ENCODE results near the gene EML6. TPM values are rescaled to one million over a fixed set of nuclear protein-coding genes. Genes with fewer than 3 reads are reported as not detected.

The EML6 gene
- total RNA-seq, 1 donor from 2014 or later = 2.5 TPM

- H3K27ac ChIP-seq = no peak overlapping the region
- H3K4me1 ChIP-seq = peaks cover 15% of the 10 kb centered on the region
- H3K27me3 ChIP-seq (ENCODE audit: low read depth) = no peaks in the 10 kb centered on the region
- intact Hi-C loops (cut with DNase I) = no loop called here
- DNase-seq (no peak), ATAC-seq (no peak)
- H3K4me3 ChIP-seq = no peak overlapping the region
- TF ChIP-seq CTCF (IDR thresholded peaks at IDR 0.05) = no peak
- peaks cover 11% of the 10 kb centered on the region for H3K36me3 ChIP-seq
- H3K9me3 ChIP-seq = no peaks in the 10 kb centered on the region
Measured at GRCh38 chr2:54965425-54965824, 242.0 kb downstream of the EML6 start.

- intact Hi-C loops (cut with DNase I) = no loop called here
- DNase-seq (no peak), ATAC-seq (no peak)
- H3K27ac ChIP-seq = no peak overlapping the region
- H3K36me3 ChIP-seq = peaks cover 18% of the 10 kb centered on the region
- H3K4me1 ChIP-seq = peaks cover 15% of the 10 kb centered on the region
- H3K4me3 ChIP-seq = no peak overlapping the region
- H3K27me3 ChIP-seq (ENCODE audit: low read depth) = no peaks in the 10 kb centered on the region
- no peak for TF ChIP-seq CTCF (IDR thresholded peaks at IDR 0.05)
- no peaks in the 10 kb centered on the region for H3K9me3 ChIP-seq
Measured at GRCh38 chr2:54966165-54966832, 242.8 kb downstream of the EML6 start.

GRCh38 chr2:54966837-54967236 is 243.4 kb downstream of the EML6 start:
- H3K4me3 ChIP-seq = no peak overlapping the region
- H3K27ac ChIP-seq = no peak overlapping the region
- peaks cover 24% of the 10 kb centered on the region for H3K36me3 ChIP-seq
- ATAC-seq (no peak), DNase-seq (no peak)
- H3K4me1 ChIP-seq = peaks cover 15% of the 10 kb centered on the region
- TF ChIP-seq CTCF (IDR thresholded peaks at IDR 0.05) = no peak
- intact Hi-C loops (cut with DNase I) = no loop called here
- H3K27me3 ChIP-seq (ENCODE audit: low read depth) = no peaks in the 10 kb centered on the region
- H3K9me3 ChIP-seq = no peaks in the 10 kb centered on the region

GRCh38 chr2:54967269-54967668 is 243.8 kb downstream of the EML6 start:
- ATAC-seq = no peak
- TF ChIP-seq CTCF (IDR thresholded peaks at IDR 0.05) = no peak
- intact Hi-C loops (cut with DNase I) = no loop called here

GRCh38 chr2:54967759-54968365 is 244.4 kb downstream of the EML6 start:
- ATAC-seq = no peak
- H3K9me3 ChIP-seq = no peaks in the 10 kb centered on the region
- peaks cover 26% of the 10 kb centered on the region for H3K36me3 ChIP-seq
- H3K4me1 ChIP-seq = peaks cover 15% of the 10 kb centered on the region
- TF ChIP-seq CTCF (IDR thresholded peaks at IDR 0.05) = no peak
- no peak for DNase-seq
- H3K4me3 ChIP-seq = no peak overlapping the region
- no peak overlapping the region for H3K27ac ChIP-seq
- intact Hi-C loops (cut with DNase I) = no loop called here
- H3K27me3 ChIP-seq (ENCODE audit: low read depth) = no peaks in the 10 kb centered on the region

More at GRCh38 chr2:54967269-54967668, 243.8 kb downstream of the EML6 start:
- Histone ChIP-seq H3K36me3 (peaks cover 26% of the 10 kb centered on the region), H3K9me3 (no peaks in the 10 kb centered on the region), H3K4me1 (peaks cover 15% of the 10 kb centered on the region), H3K27me3 (ENCODE audit: low read depth) (no peaks in the 10 kb centered on the region), H3K27ac (no peak overlapping the region), H3K4me3 (no peak overlapping the region)
- no peak for DNase-seq
